Ovary (tissue), 3 donors: ENCODE measurements around the gene PGBD2.

Experiments
- CTCF ChIP-seq, 3 donors: fragments of 450-650 bp in 2 of 3; fragments of 200-600 bp in 1 of 3; IDR thresholded peaks; one replicate each; pipeline versions ENCODE4 v1.5.1 to v1.8.0; 2016 to 2022; ENCODE audit warnings: antibody characterized with exemption in 3 of 3, mild to moderate bottlenecking in 1 of 3
- EP300 ChIP-seq: sonication (generic); formaldehyde crosslinking; IDR thresholded peaks from one replicate; pipeline ENCODE4 v1.6.1; 2017; ENCODE audit warnings: antibody characterized with exemption
- donor health status: DM: no; HTN: no; CAD: no.

- TF ChIP-seq CTCF (IDR thresholded peaks at IDR 0.05) = no peak
- no peak for TF ChIP-seq EP300
Observed at GRCh38 chr1:248905662-248906008, 400 bp upstream of the PGBD2 start.
